Kidney (tissue), 14 donors: ENCODE data around the gene DICER1. TPM values are rescaled to one million over a fixed set of nuclear protein-coding genes. Genes with fewer than 3 reads are reported as not detected.

ENCODE experiments used
- DNase-seq, 5 donors: peaks; one replicate each; pipeline ENCODE4 v3.0.0-alpha.2; 2013 to 2020
- FAIRE-seq: peaks from 2 replicates; lab custom pipeline; 2012; peaks lifted over from hg19 to GRCh38; lab: Jason Lieb, UNC
- H3K27ac ChIP-seq, 2 donors: one replicate each; pipeline ENCODE4 v1.7.0; 2013; ENCODE audit warnings: low read depth in 2 of 2, low read length in 2 of 2, inconsistent platforms in 1 of 2
- H3K27me3 ChIP-seq: one replicate; pipeline ENCODE4 v1.7.1; 2013; ENCODE audit warnings: low read length, inconsistent platforms; ENCODE audit not compliant: control insufficient read depth, insufficient read depth
- H3K36me3 ChIP-seq, 3 donors: one replicate each; pipeline versions ENCODE4 v1.7.0 to v1.7.1; 2013; ENCODE audit warnings: low read length in 3 of 3, control low read depth in 1 of 3, inconsistent platforms in 1 of 3; ENCODE audit not compliant: insufficient read depth in 3 of 3, control insufficient read depth in 2 of 3
- H3K4me1 ChIP-seq, 3 donors: one replicate each; pipeline versions ENCODE4 v1.7.0 to v1.7.1; 2013; ENCODE audit warnings: low read length in 3 of 3, inconsistent platforms in 1 of 3, low read depth in 1 of 3; ENCODE audit not compliant: control insufficient read depth in 2 of 3, insufficient read depth in 2 of 3
- H3K4me3 ChIP-seq, 3 donors: one replicate each; pipeline versions ENCODE4 v1.7.0 to v1.8.1; 2013; ENCODE audit warnings: low read length in 3 of 3, control low read depth in 1 of 3, inconsistent platforms in 1 of 3
- H3K9ac ChIP-seq, 3 donors: one replicate each; pipeline versions ENCODE4 v1.7.0 to v1.7.1; 2013; ENCODE audit warnings: low read length in 3 of 3, control low read depth in 1 of 3, inconsistent platforms in 1 of 3
- H3K9me3 ChIP-seq, 3 donors: one replicate each; pipeline versions ENCODE4 v1.7.0 to v1.7.1; 2013; ENCODE audit warnings: low read length in 3 of 3, control low read depth in 1 of 3, inconsistent platforms in 1 of 3; ENCODE audit not compliant: control insufficient read depth in 2 of 3, insufficient read depth in 1 of 3
- intact Hi-C: fragments of 100-400 bp; cut with DNase I; formaldehyde crosslinking; loops from one replicate; pipeline ENCODE4 v1.11.1; 2022
- polyA plus RNA-seq: library from polyadenylated mRNA; stranded (reverse); fragments of 350-450 nt; fragmentation: Illumina TruSeq; extraction: RNeasy Lipid Tissue Mini Kit (QIAGEN cat#74804); gene quantifications from one replicate; pipeline ENCODE4 v1.2.3, GENCODE V29; 2014; ENCODE audit warnings: low read depth, low replicate concordance; ENCODE audit not compliant: insufficient read depth
- total RNA-seq: library from RNA; stranded (reverse); fragmentation: NEBNext Ultra II Directional; extraction: Animal tissue kit (Norgen Biotek cat#: 25700); gene quantifications from one replicate; pipeline ENCODE4 v1.2.1, GENCODE V29; 2021
- TF ChIP-seq, protein P1 (sequence below): IDR thresholded peaks from 3 replicates; pipeline ENCODE4 v1.5.1; 2012; ENCODE audit warnings: mild to moderate bottlenecking, moderate library complexity, borderline replicate concordance; ENCODE audit not compliant: insufficient read depth; ENCODE audit errors: extremely low read depth
- donor health status: control.
- donor health status: control.
- donor health status: control.
- donor health status: control.
- donor health status: control.
- donor health status: DM: yes; HTN: yes; CAD: no.
- donor health status: Normal renal cell carcinoma (clear cell type).

DICER1 gene
- total and polyA plus RNA-seq, 2 donors from 2014 or later: 6.0 to 83.6 TPM

DNA sequence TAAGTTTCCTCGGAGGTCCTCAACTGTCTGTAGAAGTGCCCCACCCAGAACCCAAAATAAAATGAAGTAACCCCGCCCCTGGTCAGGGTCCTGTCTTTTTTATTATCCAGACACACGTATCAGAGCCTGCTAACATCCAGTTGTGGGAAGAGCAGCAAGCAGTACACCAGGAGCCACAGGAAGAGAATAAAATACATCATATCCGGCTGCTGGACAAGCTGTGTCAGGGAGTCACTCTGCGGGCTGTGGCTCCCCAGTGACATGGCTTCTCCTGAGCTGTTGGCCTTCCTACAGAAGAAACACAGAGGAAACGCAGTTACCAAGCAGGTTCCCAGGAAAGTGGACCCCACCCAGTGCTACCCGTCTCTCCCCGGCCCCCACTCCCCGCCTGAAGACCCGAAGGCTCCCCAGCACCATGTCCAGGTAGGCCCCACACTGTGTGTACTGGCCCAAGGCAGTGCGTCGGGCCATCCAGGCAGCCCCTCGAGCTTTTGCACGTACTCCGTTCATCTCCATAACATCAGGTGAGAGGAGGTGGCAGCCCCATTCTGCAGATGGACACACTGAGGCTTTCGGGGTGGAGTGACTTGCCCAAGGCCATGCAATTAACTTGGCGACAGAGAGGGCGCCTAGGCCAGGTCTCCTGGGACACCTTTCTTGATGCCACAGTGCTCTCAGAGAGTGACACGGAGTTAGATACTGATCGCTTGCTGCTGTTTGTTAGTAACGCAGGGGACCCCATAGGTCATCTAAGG lies 34.3 kb upstream of the DICER1 start:
- no peak overlapping the region for H3K9ac ChIP-seq
- DNase-seq (no peak), FAIRE-seq (no peak)
- TF ChIP-seq, protein P1, sequence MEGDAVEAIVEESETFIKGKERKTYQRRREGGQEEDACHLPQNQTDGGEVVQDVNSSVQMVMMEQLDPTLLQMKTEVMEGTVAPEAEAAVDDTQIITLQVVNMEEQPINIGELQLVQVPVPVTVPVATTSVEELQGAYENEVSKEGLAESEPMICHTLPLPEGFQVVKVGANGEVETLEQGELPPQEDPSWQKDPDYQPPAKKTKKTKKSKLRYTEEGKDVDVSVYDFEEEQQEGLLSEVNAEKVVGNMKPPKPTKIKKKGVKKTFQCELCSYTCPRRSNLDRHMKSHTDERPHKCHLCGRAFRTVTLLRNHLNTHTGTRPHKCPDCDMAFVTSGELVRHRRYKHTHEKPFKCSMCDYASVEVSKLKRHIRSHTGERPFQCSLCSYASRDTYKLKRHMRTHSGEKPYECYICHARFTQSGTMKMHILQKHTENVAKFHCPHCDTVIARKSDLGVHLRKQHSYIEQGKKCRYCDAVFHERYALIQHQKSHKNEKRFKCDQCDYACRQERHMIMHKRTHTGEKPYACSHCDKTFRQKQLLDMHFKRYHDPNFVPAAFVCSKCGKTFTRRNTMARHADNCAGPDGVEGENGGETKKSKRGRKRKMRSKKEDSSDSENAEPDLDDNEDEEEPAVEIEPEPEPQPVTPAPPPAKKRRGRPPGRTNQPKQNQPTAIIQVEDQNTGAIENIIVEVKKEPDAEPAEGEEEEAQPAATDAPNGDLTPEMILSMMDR: no peak
- H3K4me1 ChIP-seq: peaks cover 0 to 9% (median 3%) of the 10 kb centered on the region in 3 donors
- no peak overlapping the region for H3K27ac ChIP-seq
- H3K27me3 ChIP-seq: no peaks in the 10 kb centered on the region
- H3K4me3 ChIP-seq: no peak overlapping the region
- H3K9me3 ChIP-seq: no peaks in the 10 kb centered on the region
- intact Hi-C loops: no loop called here
- H3K36me3 ChIP-seq: peaks cover 0 to 26% (median 6%) of the 10 kb centered on the region in 3 donors

DNA sequence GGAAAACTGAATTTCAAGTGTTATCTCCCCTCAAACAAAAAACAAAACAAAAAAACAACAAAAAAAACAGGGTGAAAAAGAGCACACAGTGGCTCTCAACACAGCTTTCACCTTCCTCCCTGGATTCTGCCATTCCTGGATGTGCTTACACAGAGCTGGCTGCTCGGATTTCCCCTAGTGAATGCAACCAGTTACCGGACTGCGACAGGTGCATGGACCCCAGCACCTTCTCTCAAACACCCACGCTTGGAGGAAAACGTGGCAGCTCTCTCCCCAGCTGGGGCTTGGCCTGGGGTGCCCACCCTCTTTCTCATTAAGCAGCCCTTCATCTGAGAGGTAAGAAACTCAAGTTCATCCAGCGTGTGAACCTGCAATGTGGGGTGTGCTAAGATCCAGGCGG lies 33.5 kb upstream of the DICER1 start:
- H3K9ac ChIP-seq: no peak overlapping the region
- H3K36me3 ChIP-seq: peaks cover 0 to 26% (median 6%) of the 10 kb centered on the region in 3 donors
- H3K4me3 ChIP-seq: no peak overlapping the region
- no peaks in the 10 kb centered on the region for H3K9me3 ChIP-seq
- H3K27ac ChIP-seq: no peak overlapping the region
- intact Hi-C loops: no loop called here
- DNase-seq (no peak), FAIRE-seq (no peak)
- TF ChIP-seq, protein P1: no peak
- no peaks in the 10 kb centered on the region for H3K27me3 ChIP-seq
- H3K4me1 ChIP-seq: peaks cover 1 to 13% (median 4%) of the 10 kb centered on the region in 3 donors

DNA sequence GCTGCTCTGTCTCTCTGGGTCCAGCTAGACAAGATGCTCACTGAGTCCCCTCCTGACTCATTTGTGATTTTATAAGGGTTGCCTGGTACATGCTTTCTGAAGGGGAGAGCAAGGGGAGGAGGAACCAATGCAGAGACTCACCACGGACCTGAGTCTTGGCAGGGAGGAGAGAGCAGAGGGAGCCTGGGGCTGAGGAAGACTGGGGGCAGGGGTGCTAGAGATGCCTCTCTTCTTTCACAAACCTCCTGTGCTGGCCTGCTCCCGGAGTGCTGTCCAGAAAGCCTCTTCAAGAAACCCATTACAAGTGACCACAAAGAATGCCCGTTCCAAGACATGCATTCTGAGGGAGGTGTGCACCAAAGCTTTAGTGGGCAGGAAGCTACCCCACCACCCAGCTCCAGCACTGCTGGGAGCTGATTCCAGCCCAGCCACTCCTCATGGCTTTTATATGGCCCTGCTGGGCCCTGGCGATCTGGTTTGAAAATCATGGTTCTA lies 33.1 kb upstream of the DICER1 start:
- no peaks in the 10 kb centered on the region for H3K27me3 ChIP-seq
- intact Hi-C loops: no loop called here
- peaks cover 4 to 18% (median 9%) of the 10 kb centered on the region in 3 donors for H3K4me1 ChIP-seq
- H3K36me3 ChIP-seq: peaks cover 0 to 22% (median 6%) of the 10 kb centered on the region in 3 donors
- H3K9ac ChIP-seq: no peak overlapping the region
- TF ChIP-seq, protein P1: no peak
- DNase-seq: no peak
- FAIRE-seq: no peak
- H3K4me3 ChIP-seq: no peak overlapping the region
- no peak overlapping the region for H3K27ac ChIP-seq
- H3K9me3 ChIP-seq: no peaks in the 10 kb centered on the region
